HCT116 (cell line): Measurements from ENCODE around the gene CYP2B6. TPM values are rescaled to one million over a fixed set of nuclear protein-coding genes. Genes with fewer than 3 reads are reported as not detected.

ENCODE experiments used
- ATAC-seq: fragments of 200-7000 bp; cut with Tn5 transposase; 2 replicates; pipeline ENCODE4 v1.9.1; 2020; ENCODE audit warnings: mild to moderate bottlenecking, moderate library complexity
- BruUV-seq: library from RNA; stranded (reverse); fragments of 400-500 nt; replicated peaks from 2 replicates; lab custom pipeline; 2021; lab: Mats Ljungman, UMichigan
- CTCF ChIA-PET: fragments of 300-600 bp; sonication (Branson Sonifier 250); formaldehyde crosslinking; loops from one replicate; lab custom pipeline; 2021; ENCODE audit warnings: antibody characterized with exemption; lab: Charles Lee
- POLR2A ChIA-PET: fragments of 300-600, 350-600 bp; sonication (Branson Sonifier 250); formaldehyde crosslinking; loops from one replicate; lab custom pipeline; 2021; ENCODE audit warnings: antibody characterized with exemption; lab: Charles Lee
- RAD21 ChIA-PET, 2 experiments: fragments of 300-600 bp; sonication (Branson Sonifier 250); formaldehyde crosslinking; loops; one replicate each; lab custom pipeline; 2023; ENCODE audit warnings: low total read pairs in 2 of 2; ENCODE audit not compliant: uncharacterized antibody in 2 of 2, unreplicated experiment in 2 of 2, low non-redundant PET in 1 of 2; lab: Charles Lee
- DNase-seq: peaks from one replicate; pipeline ENCODE4 v3.0.0-alpha.2; 2010; ENCODE audit warnings: low read depth, low spot score
- H2AFZ ChIP-seq: fragments of 200-600 bp; shearing (Covaris generic), sonication (generic); 2 replicates; pipeline ENCODE4 v1.6.1; 2017; ENCODE audit warnings: low read depth, mixed run types, mixed read lengths, antibody characterized with exemption, low read length; ENCODE audit not compliant: poor library complexity, severe bottlenecking
- H3K27ac ChIP-seq: 2 replicates; pipeline ENCODE4 v1.5.1; 2012; ENCODE audit warnings: low read depth, low read length
- H3K27me3 ChIP-seq: fragments of 200-600 bp; sonication (generic); 2 replicates; pipeline ENCODE4 v1.6.1; 2016; ENCODE audit warnings: mixed run types, low read length, mixed read lengths; ENCODE audit not compliant: insufficient read depth
- H3K36me3 ChIP-seq, 2 experiments: fragments of 200-500 bp in 1 of 2; fragments of 200-600 bp in 1 of 2; sonication (Bioruptor generic) in 1 of 2; sonication (generic) in 1 of 2; 2 replicates each; pipeline versions ENCODE4 v1.5.1 to v1.6.1; 2014 to 2016; ENCODE audit warnings: low read length in 2 of 2, inconsistent platforms in 1 of 2, mixed read lengths in 1 of 2, mixed run types in 1 of 2; ENCODE audit not compliant: insufficient read depth in 2 of 2, control insufficient read depth in 1 of 2
- H3K4me1 ChIP-seq, 2 experiments: fragments of 200-600 bp in 1 of 2; sonication (generic) in 1 of 2; 2 replicates each; pipeline versions ENCODE4 v1.5.1 to v1.6.1; 2012 to 2017; ENCODE audit warnings: low read length in 2 of 2, inconsistent platforms in 1 of 2, mild to moderate bottlenecking in 1 of 2, mixed read lengths in 1 of 2, mixed run types in 1 of 2, moderate library complexity in 1 of 2; ENCODE audit not compliant: insufficient read depth in 2 of 2, control insufficient read depth in 1 of 2
- H3K4me2 ChIP-seq: fragments of 200-600 bp; sonication (generic); 2 replicates; pipeline ENCODE4 v1.6.1; 2017; ENCODE audit warnings: mixed run types, low read length, mixed read lengths
- H3K4me3 ChIP-seq, 2 experiments: fragments of 200-600 bp in 1 of 2; sonication (generic) in 1 of 2; replicated peaks in 1 of 2; 2 replicates each; pipeline ENCODE4 v1.5.1; 2011 to 2016; ENCODE audit warnings: low read length in 2 of 2, control low read depth in 1 of 2, low read depth in 1 of 2, mild to moderate bottlenecking in 1 of 2, mixed read lengths in 1 of 2, mixed run types in 1 of 2
- H3K79me2 ChIP-seq: fragments of 200-600 bp; sonication (generic); 2 replicates; pipeline ENCODE4 v1.6.1; 2017; ENCODE audit warnings: mild to moderate bottlenecking, mixed run types, low read length, moderate library complexity, mixed read lengths; ENCODE audit not compliant: insufficient read depth
- H3K9ac ChIP-seq: fragments of 200-600 bp; sonication (generic); 2 replicates; pipeline ENCODE4 v1.6.1; 2016; ENCODE audit warnings: low read length, mixed read lengths
- H3K9me2 ChIP-seq: fragments of 200-600 bp; sonication (generic), shearing (Covaris generic); 2 replicates; pipeline ENCODE4 v1.6.1; 2017; ENCODE audit warnings: mixed run types, mild to moderate bottlenecking, moderate library complexity; ENCODE audit not compliant: insufficient read depth
- H3K9me3 ChIP-seq, 2 experiments: fragments of 200-500 bp in 1 of 2; fragments of 200-600 bp in 1 of 2; sonication (Bioruptor generic) in 1 of 2; sonication (generic) in 1 of 2; 2 replicates each; pipeline ENCODE4 v1.6.1; 2014 to 2017; ENCODE audit warnings: low read length in 2 of 2, mixed read lengths in 2 of 2, inconsistent platforms in 1 of 2, low read depth in 1 of 2, mild to moderate bottlenecking in 1 of 2, mixed run types in 1 of 2, moderate library complexity in 1 of 2; ENCODE audit not compliant: control insufficient read depth in 1 of 2, insufficient read depth in 1 of 2
- H4K20me1 ChIP-seq: fragments of 200-600 bp; sonication (generic), shearing (Covaris generic); 2 replicates; pipeline ENCODE4 v1.6.1; 2017; ENCODE audit warnings: mixed run types, mild to moderate bottlenecking, moderate library complexity; ENCODE audit not compliant: insufficient read depth
- ATF3 ChIP-seq: IDR thresholded peaks from 2 replicates; pipeline ENCODE4 v1.6.1; 2012
- CEBPB ChIP-seq: IDR thresholded peaks from 2 replicates; pipeline ENCODE4 v1.6.1; 2012; ENCODE audit warnings: low read depth
- FOSL1 ChIP-seq: IDR thresholded peaks from 2 replicates; pipeline ENCODE4 v1.6.1; 2012; ENCODE audit warnings: low read depth
- JUND ChIP-seq: IDR thresholded peaks from 2 replicates; pipeline ENCODE4 v1.6.1; 2012
- MAX ChIP-seq: IDR thresholded peaks from 2 replicates; pipeline ENCODE4 v1.6.1; 2012
- POLR2AphosphoS5 ChIP-seq: IDR thresholded peaks from 2 replicates; pipeline ENCODE4 v1.6.1; 2011; ENCODE audit warnings: mild to moderate bottlenecking, low read depth, low read length, moderate library complexity
- SP1 ChIP-seq: IDR thresholded peaks from 2 replicates; pipeline ENCODE4 v1.6.1; 2012; ENCODE audit warnings: low read depth
- TCF7L2 ChIP-seq: IDR thresholded peaks from 2 replicates; pipeline ENCODE4 v1.7.0; 2011; ENCODE audit warnings: borderline replicate concordance, inconsistent platforms; ENCODE audit not compliant: insufficient read depth, insufficient read length; ENCODE audit errors: extremely low read depth
- YY1 ChIP-seq: IDR thresholded peaks from 2 replicates; pipeline ENCODE4 v1.6.1; 2011; ENCODE audit warnings: low read length, low read depth, moderate library complexity, mild to moderate bottlenecking; ENCODE audit not compliant: insufficient replicate concordance; ENCODE audit errors: extremely low read depth
- ZFX ChIP-seq: fragments of 450-650 bp; IDR thresholded peaks from 2 replicates; pipeline ENCODE4 v1.6.1; 2017
- ZNF274 ChIP-seq: fragments of 200-500 bp; sonication (Bioruptor generic); IDR thresholded peaks from 2 replicates; pipeline ENCODE4 v1.6.1; 2014; ENCODE audit warnings: mild to moderate bottlenecking, low read depth, low read length, inconsistent platforms
- intact Hi-C: fragments of 100-400 bp; cut with micrococcal nuclease; formaldehyde crosslinking; loops from 2 replicates; pipeline ENCODE4 v1.10.0; 2022
- total RNA-seq: library from RNA; stranded (reverse); gene quantifications from one replicate; pipeline ENCODE4 v1.2.1, GENCODE V29; 2021; ENCODE audit not compliant: unreplicated experiment

CYP2B6 gene
- total RNA-seq, 1 experiment from 2014 or later, result 0.74 TPM

- Histone ChIP-seq H2AFZ (no peak overlapping the region), H3K36me3 (no peaks in the 10 kb centered on the region), H3K4me3 (no peak overlapping the region), H4K20me1 (no peaks in the 10 kb centered on the region), H3K27me3 (peaks cover 4% of the 10 kb centered on the region; the same call in 1 of the 2 replicates), H3K4me2 (no peak overlapping the region), H3K9me3 (no peaks in the 10 kb centered on the region), H3K79me2 (no peaks in the 10 kb centered on the region), H3K9ac (no peak overlapping the region), H3K27ac (no peak overlapping the region), H3K9me2 (no peaks in the 10 kb centered on the region), H3K4me1 (no peaks in the 10 kb centered on the region)
- no TSS peak for BruUV-seq
- DNase-seq, result no peak
- POLR2A ChIA-PET, result no interaction called here
- RAD21 ChIA-PET, result no interaction called here
- intact Hi-C loops, result no loop called here
- ATAC-seq, result no peak
- TF ChIP-seq ZFX (no peak), ATF3 (no peak), MAX (no peak)
- CTCF ChIA-PET, result interaction anchor here (0.9 to 2.0 kb wide), 2 partner anchors 8 to 43 kb away, joined by 3 to 4 read pairs; no protein-coding TSS in a partner anchor
These were observed 8.4 kb upstream of the CYP2B6 start for GRCh38 chr19:40982594-40983101.

- Histone ChIP-seq H3K79me2 (no peaks in the 10 kb centered on the region), H4K20me1 (no peaks in the 10 kb centered on the region), H3K4me2 (no peak overlapping the region), H3K9me3 (no peaks in the 10 kb centered on the region), H3K4me1 (no peaks in the 10 kb centered on the region), H3K36me3 (no peaks in the 10 kb centered on the region), H3K9me2 (no peaks in the 10 kb centered on the region), H3K27ac (no peak overlapping the region), H2AFZ (no peak overlapping the region), H3K4me3 (no peak overlapping the region), H3K27me3 (0 out of 2 replicates have a peak, but pooled peaks cover 3% of the 10 kb centered on the region), H3K9ac (no peak overlapping the region)
- ChIA-PET RAD21 (no interaction called here), POLR2A (no interaction called here), CTCF (no interaction called here)
- intact Hi-C loops, result no loop called here
- BruUV-seq, result no TSS peak
- TF ChIP-seq ATF3 (no peak), CEBPB (no peak), YY1 (no peak), FOSL1 (no peak), TCF7L2 (no peak), ZNF274 (no peak), JUND (no peak), SP1 (no peak), POLR2AphosphoS5 (no peak)
- ATAC-seq (no peak), DNase-seq (no peak)
These were observed 1.6 kb upstream of the CYP2B6 start for GRCh38 chr19:40989453-40989852.
